CD4-positive, alpha-beta T cell (primary cell): ENCODE data around the gene COL25A1. TPM values are rescaled to one million over a fixed set of nuclear protein-coding genes. Genes with fewer than 3 reads are reported as not detected.

ENCODE experiments used
- ATAC-seq: fragments of 200-7000 bp; cut with Tn5 transposase; one replicate; pipeline ENCODE4 v1.10.0; 2022; ENCODE audit warnings: mild to moderate bottlenecking; ENCODE audit not compliant: poor library complexity
- CTCF ChIA-PET: fragments of 350-600 bp; sonication (Branson Sonifier 250); formaldehyde crosslinking; loops from one replicate; lab custom pipeline; 2021; ENCODE audit warnings: antibody characterized with exemption, inconsistent platforms; lab: Charles Lee
- POLR2A ChIA-PET: fragments of 350-600 bp; sonication (Branson Sonifier 250); formaldehyde crosslinking; loops from one replicate; lab custom pipeline; 2021; ENCODE audit warnings: antibody characterized with exemption, inconsistent platforms; lab: Charles Lee
- DNase-seq, 14 experiments: peaks; one replicate each; pipeline ENCODE4 v3.0.0-alpha.2; 2013 to 2020; ENCODE audit warnings: mixed read lengths in 2 of 14
- H3K27ac ChIP-seq, 2 donors: one replicate each; pipeline versions ENCODE4 v1.5.1 to v1.7.0; 2013; ENCODE audit warnings: low read length in 2 of 2, low read depth in 1 of 2, mild to moderate bottlenecking in 1 of 2
- H3K27me3 ChIP-seq, 2 experiments: 1 replicate in 1 of 2; 2 replicates in 1 of 2; pipeline versions ENCODE4 v1.6.1 to v1.7.0; 2013; ENCODE audit warnings: low read length in 2 of 2, control low read depth in 1 of 2, mild to moderate bottlenecking in 1 of 2, moderate library complexity in 1 of 2; ENCODE audit not compliant: insufficient read depth in 2 of 2, control insufficient read depth in 1 of 2
- H3K36me3 ChIP-seq: one replicate; pipeline ENCODE4 v1.6.1; 2013; ENCODE audit warnings: low read length, control low read depth; ENCODE audit not compliant: insufficient read depth
- H3K4me1 ChIP-seq: one replicate; pipeline ENCODE4 v1.6.1; 2013; ENCODE audit warnings: low read length, control low read depth; ENCODE audit not compliant: insufficient read depth
- H3K4me3 ChIP-seq: one replicate; pipeline ENCODE4 v1.5.1; 2013; ENCODE audit warnings: mild to moderate bottlenecking, low read length, moderate library complexity
- H3K9me3 ChIP-seq, 2 experiments: 1 replicate in 1 of 2; 2 replicates in 1 of 2; pipeline versions ENCODE4 v1.6.1 to v1.7.0; 2013; ENCODE audit warnings: low read length in 2 of 2, mild to moderate bottlenecking in 2 of 2, control low read depth in 1 of 2, moderate library complexity in 1 of 2; ENCODE audit not compliant: control insufficient read depth in 1 of 2, insufficient read depth in 1 of 2
- H3K27ac Mint-ChIP-seq: one replicate; pipeline ENCODE4 v1.8.0; 2020; ENCODE audit warnings: mixed read lengths
- H3K27me3 Mint-ChIP-seq: one replicate; pipeline ENCODE4 v1.8.0; 2021; ENCODE audit warnings: mixed read lengths
- H3K36me3 Mint-ChIP-seq: one replicate; pipeline ENCODE4 v1.8.0; 2021; ENCODE audit warnings: low read depth, mixed read lengths
- H3K4me1 Mint-ChIP-seq: one replicate; pipeline ENCODE4 v1.8.0; 2021; ENCODE audit warnings: low read depth, mixed read lengths
- H3K4me3 Mint-ChIP-seq: one replicate; pipeline ENCODE4 v1.8.0; 2020; ENCODE audit warnings: mild to moderate bottlenecking, mixed read lengths
- H3K9me3 Mint-ChIP-seq: one replicate; pipeline ENCODE4 v1.8.0; 2020; ENCODE audit warnings: mixed read lengths
- intact Hi-C, 2 experiments: fragments of 100-400 bp; cut with DNase I in 1 of 2; cut with micrococcal nuclease in 1 of 2; formaldehyde crosslinking; loops; one replicate each; pipeline versions ENCODE4 v1.15.1 to v1.9.0; 2023 to 2025; cut with DNase I, micrococcal nuclease
- total RNA-seq, 174 experiments: library from RNA in 2 of 174; stranded (reverse) in 2 of 174; gene quantifications; one replicate each; pipeline ENCODE4 v1.2.3 and lab custom pipeline; 2021 to 2026
- TF ChIP-seq, protein P1 (sequence below): fragments of 200-600 bp; IDR thresholded peaks from one replicate; pipeline ENCODE4 v1.8.0; 2022; ENCODE audit warnings: antibody characterized with exemption, mild to moderate bottlenecking

Gene COL25A1
- total RNA-seq, 2 experiments from 2014 or later = 0.42 TPM; not detected in 1

DNA sequence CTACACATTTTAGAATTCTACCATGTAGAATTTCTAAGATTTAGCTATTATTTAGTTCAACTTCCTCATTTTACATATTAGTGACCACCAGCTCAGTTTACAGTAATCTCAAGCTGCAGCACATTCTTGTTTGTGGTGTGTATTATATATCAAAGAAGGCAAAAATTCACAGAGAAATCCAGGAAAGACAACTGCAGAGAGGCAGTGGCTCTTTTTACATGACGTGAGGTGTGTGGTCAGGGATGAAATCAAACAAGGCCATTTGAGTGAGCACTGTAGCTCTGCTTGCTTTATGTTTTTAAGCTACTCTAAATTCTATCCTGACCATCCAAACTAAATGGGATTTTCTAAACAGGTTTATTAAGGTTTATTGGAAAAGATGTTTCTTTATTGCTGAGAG, 71.1 kb downstream of the COL25A1 start:
- Mint-ChIP-seq H3K4me1 (no peaks in the 10 kb centered on the region), H3K9me3 (peaks cover 6% of the 10 kb centered on the region), H3K27me3 (no peaks in the 10 kb centered on the region), H3K27ac (no peak overlapping the region), H3K4me3 (no peak overlapping the region), H3K36me3 (no peaks in the 10 kb centered on the region)
- no peak for DNase-seq
- no peak for ATAC-seq
- Histone ChIP-seq H3K27me3 (no peaks in the 10 kb centered on the region), H3K4me1 (no peaks in the 10 kb centered on the region), H3K36me3 (no peaks in the 10 kb centered on the region), H3K9me3 (no peaks in the 10 kb centered on the region), H3K4me3 (no peak overlapping the region), H3K27ac (no peak overlapping the region)
- POLR2A ChIA-PET = no interaction called here
- intact Hi-C loops = no loop called here
- TF ChIP-seq, protein P1, sequence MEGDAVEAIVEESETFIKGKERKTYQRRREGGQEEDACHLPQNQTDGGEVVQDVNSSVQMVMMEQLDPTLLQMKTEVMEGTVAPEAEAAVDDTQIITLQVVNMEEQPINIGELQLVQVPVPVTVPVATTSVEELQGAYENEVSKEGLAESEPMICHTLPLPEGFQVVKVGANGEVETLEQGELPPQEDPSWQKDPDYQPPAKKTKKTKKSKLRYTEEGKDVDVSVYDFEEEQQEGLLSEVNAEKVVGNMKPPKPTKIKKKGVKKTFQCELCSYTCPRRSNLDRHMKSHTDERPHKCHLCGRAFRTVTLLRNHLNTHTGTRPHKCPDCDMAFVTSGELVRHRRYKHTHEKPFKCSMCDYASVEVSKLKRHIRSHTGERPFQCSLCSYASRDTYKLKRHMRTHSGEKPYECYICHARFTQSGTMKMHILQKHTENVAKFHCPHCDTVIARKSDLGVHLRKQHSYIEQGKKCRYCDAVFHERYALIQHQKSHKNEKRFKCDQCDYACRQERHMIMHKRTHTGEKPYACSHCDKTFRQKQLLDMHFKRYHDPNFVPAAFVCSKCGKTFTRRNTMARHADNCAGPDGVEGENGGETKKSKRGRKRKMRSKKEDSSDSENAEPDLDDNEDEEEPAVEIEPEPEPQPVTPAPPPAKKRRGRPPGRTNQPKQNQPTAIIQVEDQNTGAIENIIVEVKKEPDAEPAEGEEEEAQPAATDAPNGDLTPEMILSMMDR = no peak
- CTCF ChIA-PET = no interaction called here

DNA sequence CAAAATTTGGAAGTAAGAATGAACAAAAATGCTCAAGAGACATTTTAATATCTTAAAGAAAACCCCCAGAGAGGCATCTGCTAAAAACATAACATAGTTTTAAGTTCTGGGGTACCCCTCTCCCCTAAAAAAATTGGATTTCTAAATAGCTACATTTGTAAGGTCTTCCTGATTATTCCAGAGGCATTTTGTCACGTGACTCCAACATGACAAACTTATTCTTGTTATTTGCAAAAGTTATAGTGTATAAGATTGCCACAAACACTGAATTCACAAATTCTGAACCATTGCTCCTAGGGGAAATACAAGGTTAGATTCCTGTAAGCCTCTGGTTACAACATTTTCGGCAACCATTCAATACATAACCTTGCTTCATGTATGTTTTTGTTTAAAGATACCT, 73.4 kb downstream of the COL25A1 start:
- H3K36me3 ChIP-seq = no peaks in the 10 kb centered on the region
- no peaks in the 10 kb centered on the region for H3K4me1 ChIP-seq
- DNase-seq (no peak), ATAC-seq (no peak)
- POLR2A ChIA-PET = no interaction called here
- Mint-ChIP-seq H3K36me3 (no peaks in the 10 kb centered on the region), H3K9me3 (no peaks in the 10 kb centered on the region), H3K4me3 (no peak overlapping the region), H3K4me1 (no peaks in the 10 kb centered on the region), H3K27me3 (no peaks in the 10 kb centered on the region), H3K27ac (no peak overlapping the region)
- H3K27ac ChIP-seq = no peak overlapping the region
- no peak overlapping the region for H3K4me3 ChIP-seq
- intact Hi-C loops = no loop called here
- CTCF ChIA-PET = no interaction called here
- no peaks in the 10 kb centered on the region for H3K27me3 ChIP-seq
- TF ChIP-seq, protein P1 = no peak
- H3K9me3 ChIP-seq = no peaks in the 10 kb centered on the region

DNA sequence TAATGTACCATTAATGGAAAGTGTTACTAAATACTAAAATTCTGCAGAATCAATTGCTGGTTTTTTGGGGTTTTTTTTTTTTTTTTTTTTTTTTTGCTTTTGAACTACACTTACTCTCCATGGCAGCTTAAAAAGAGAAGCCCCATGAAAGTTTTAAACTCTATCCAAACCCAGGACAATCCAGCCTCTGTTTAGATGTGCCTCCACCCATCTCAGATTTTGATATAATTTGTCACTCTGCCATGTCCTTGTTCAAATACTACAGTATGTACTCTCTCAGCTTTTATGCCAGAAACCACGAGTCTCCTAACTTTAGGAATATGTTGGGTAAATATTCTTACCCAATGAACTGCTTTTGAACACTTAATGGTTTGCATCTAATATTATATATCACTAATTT, 84.2 kb downstream of the COL25A1 start:
- peaks cover 7% of the 10 kb centered on the region for H3K27me3 Mint-ChIP-seq
- no peaks in the 10 kb centered on the region for H3K4me1 Mint-ChIP-seq
- Histone ChIP-seq H3K27me3 (peaks cover 0 to 7% of the 10 kb centered on the region in 2 experiments), H3K27ac (no peak overlapping the region), H3K4me3 (no peak overlapping the region), H3K36me3 (no peaks in the 10 kb centered on the region), H3K9me3 (no peaks in the 10 kb centered on the region), H3K4me1 (no peaks in the 10 kb centered on the region)
- intact Hi-C loops = no loop called here
- H3K4me3 Mint-ChIP-seq = no peak overlapping the region
- ATAC-seq (no peak), DNase-seq (no peak)
- H3K9me3 Mint-ChIP-seq = no peaks in the 10 kb centered on the region
- H3K27ac Mint-ChIP-seq = no peak overlapping the region
- no peaks in the 10 kb centered on the region for H3K36me3 Mint-ChIP-seq
- POLR2A ChIA-PET = no interaction called here
- TF ChIP-seq, protein P1 = no peak
- CTCF ChIA-PET = interaction anchor here (2.0 kb wide), 1 partner anchor 10 kb away, joined by 6 read pairs; no protein-coding TSS in a partner anchor
